Mesendoderm (in vitro differentiated cells): Measurements from ENCODE around the gene SYCP1.

Source experiments
- DNase-seq: peaks from one replicate; pipeline ENCODE4 v3.0.0; 2013
- H2AK5ac ChIP-seq: 2 replicates; pipeline ENCODE4 v1.6.1; 2013; ENCODE audit warnings: low read length, inconsistent platforms
- H2BK120ac ChIP-seq: 2 replicates; pipeline ENCODE4 v1.6.1; 2013; ENCODE audit warnings: low read depth, mild to moderate bottlenecking, low read length, moderate library complexity, mixed read lengths
- H2BK15ac ChIP-seq: replicated peaks from 2 replicates; pipeline ENCODE4 v1.6.1; 2013; ENCODE audit warnings: low read depth, mild to moderate bottlenecking, moderate library complexity
- H2BK5ac ChIP-seq: 2 replicates; pipeline ENCODE4 v1.6.1; 2013; ENCODE audit warnings: low read length, inconsistent platforms
- H3K18ac ChIP-seq: 2 replicates; pipeline ENCODE4 v1.6.1; 2013; ENCODE audit warnings: mild to moderate bottlenecking, low read length, mixed read lengths
- H3K23ac ChIP-seq: one replicate; pipeline ENCODE4 v1.6.1; 2013; ENCODE audit warnings: low read length
- H3K27ac ChIP-seq: 2 replicates; pipeline ENCODE4 v1.5.1; 2013; ENCODE audit warnings: low read depth, mild to moderate bottlenecking, inconsistent platforms, low read length, moderate library complexity
- H3K27me3 ChIP-seq: 2 replicates; pipeline ENCODE4 v1.6.1; 2013; ENCODE audit warnings: low read length, control low read depth, mild to moderate bottlenecking, inconsistent platforms; ENCODE audit not compliant: insufficient read depth, poor library complexity
- H3K36me3 ChIP-seq: 2 replicates; pipeline ENCODE4 v1.6.1; 2013; ENCODE audit warnings: low read length, inconsistent platforms; ENCODE audit not compliant: control insufficient read depth, insufficient read depth
- H3K4ac ChIP-seq: one replicate; pipeline ENCODE4 v1.6.1; 2013; ENCODE audit warnings: low read depth, mild to moderate bottlenecking, low read length, moderate library complexity
- H3K4me1 ChIP-seq: 2 replicates; pipeline ENCODE4 v1.6.1; 2013; ENCODE audit warnings: low read depth, low read length, inconsistent platforms; ENCODE audit not compliant: control insufficient read depth
- H3K4me2 ChIP-seq: 2 replicates; pipeline ENCODE4 v1.6.1; 2013; ENCODE audit warnings: low read length
- H3K4me3 ChIP-seq: 2 replicates; pipeline ENCODE4 v1.5.1; 2013; ENCODE audit warnings: mild to moderate bottlenecking, low read length
- H3K56ac ChIP-seq: one replicate; pipeline ENCODE4 v1.6.1; 2013; ENCODE audit warnings: low read length
- H3K79me1 ChIP-seq: 2 replicates; pipeline ENCODE4 v1.6.1; 2013; ENCODE audit warnings: low read length, inconsistent platforms
- H3K79me2 ChIP-seq: 2 replicates; pipeline ENCODE4 v1.6.1; 2013; ENCODE audit warnings: mild to moderate bottlenecking, low read length; ENCODE audit not compliant: control insufficient read depth, insufficient read depth
- H3K9ac ChIP-seq: 2 replicates; pipeline ENCODE4 v1.6.1; 2013; ENCODE audit warnings: low read length, inconsistent platforms
- H4K5ac ChIP-seq: one replicate; pipeline ENCODE4 v1.6.1; 2013; ENCODE audit warnings: low read length
- H4K8ac ChIP-seq: one replicate; pipeline ENCODE4 v1.6.1; 2013; ENCODE audit warnings: low read depth, mild to moderate bottlenecking, control low read depth, low read length, moderate library complexity
- WGBS: extraction: QIAGEN DNeasy Blood & Tissue Kit; methylation state at CpG from one replicate; pipeline ENCODE4 v1.1.7; 2013; ENCODE audit warnings: low lambda C conversion rate, missing lambda C conversion rate; ENCODE audit not compliant: insufficient coverage; ENCODE audit errors: extremely low coverage; 5-methylcytosine and 5-hydroxymethylcytosine counted together

The SYCP1 gene

DNA sequence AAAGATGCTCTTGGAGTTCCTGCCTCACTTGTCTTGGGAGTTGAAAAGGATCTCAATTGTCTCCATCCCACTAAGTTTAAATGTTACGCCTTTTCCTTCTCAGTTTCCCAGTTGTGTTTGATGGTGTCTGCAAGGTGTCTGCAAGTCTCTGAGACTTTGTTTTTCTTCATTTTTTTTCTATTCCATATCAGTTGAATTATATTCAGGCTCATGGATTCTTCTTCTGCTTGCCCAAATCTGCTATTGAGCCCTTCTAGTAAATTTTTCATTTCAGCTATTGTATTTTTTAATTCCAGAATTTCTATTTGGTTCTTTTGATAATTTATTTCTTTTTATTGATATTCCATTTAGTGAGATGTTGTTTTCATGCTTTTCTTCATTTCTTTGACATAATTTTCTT is 127.6 kb downstream of the SYCP1 start:
- Histone ChIP-seq H2BK120ac (no peak overlapping the region), H3K9ac (no peak overlapping the region), H3K18ac (no peak overlapping the region), H4K5ac (no peak overlapping the region), H4K8ac (no peak overlapping the region), H3K23ac (no peak overlapping the region), H3K27ac (no peak overlapping the region), H3K56ac (no peak overlapping the region), H3K79me1 (no peaks in the 10 kb centered on the region), H3K36me3 (no peaks in the 10 kb centered on the region), H3K4me3 (no peak overlapping the region), H3K4me2 (no peak overlapping the region), H3K4ac (no peak overlapping the region), H3K27me3 (no peaks in the 10 kb centered on the region), H3K79me2 (no peaks in the 10 kb centered on the region), H2BK15ac (no peak overlapping the region), H2AK5ac (no peak overlapping the region), H3K4me1 (no peaks in the 10 kb centered on the region), H2BK5ac (no peak overlapping the region)
- WGBS, result no CpG with 5 or more reads among the region's 1 CpG
- no peak for DNase-seq

DNA sequence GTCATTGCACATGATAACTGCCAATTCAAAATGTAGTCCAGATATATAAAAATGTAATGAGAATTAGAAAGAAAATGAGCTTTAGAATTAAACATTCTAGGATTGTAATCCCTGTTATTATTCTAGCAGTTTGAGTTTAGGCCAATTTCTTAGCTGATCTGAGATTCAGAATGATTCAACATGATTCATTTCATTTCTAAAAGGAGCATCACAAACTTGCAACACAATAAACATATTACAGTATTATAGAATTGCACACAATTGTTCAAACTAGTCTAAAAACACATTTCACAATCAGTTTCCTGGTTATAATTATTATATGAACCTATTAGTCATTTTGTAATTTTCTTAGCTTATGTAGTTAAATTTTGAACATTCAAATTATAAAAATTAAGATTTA is 131.6 kb downstream of the SYCP1 start:
- no peaks in the 10 kb centered on the region for H3K4me1 ChIP-seq
- no peak overlapping the region for H3K27ac ChIP-seq
- H2BK5ac ChIP-seq, result no peak overlapping the region
- no peaks in the 10 kb centered on the region for H3K36me3 ChIP-seq
- H3K23ac ChIP-seq, result no peak overlapping the region
- no peak overlapping the region for H4K8ac ChIP-seq
- no peak overlapping the region for H2AK5ac ChIP-seq
- H3K27me3 ChIP-seq, result no peaks in the 10 kb centered on the region
- no peaks in the 10 kb centered on the region for H3K79me1 ChIP-seq
- H3K9ac ChIP-seq, result no peak overlapping the region
- no peak overlapping the region for H4K5ac ChIP-seq
- H3K4me2 ChIP-seq, result no peak overlapping the region
- no peak overlapping the region for H2BK15ac ChIP-seq
- H2BK120ac ChIP-seq, result no peak overlapping the region
- no peaks in the 10 kb centered on the region for H3K79me2 ChIP-seq
- H3K4me3 ChIP-seq, result no peak overlapping the region
- H3K4ac ChIP-seq, result no peak overlapping the region
- no peak for DNase-seq
- H3K56ac ChIP-seq, result no peak overlapping the region
- H3K18ac ChIP-seq, result no peak overlapping the region

DNA sequence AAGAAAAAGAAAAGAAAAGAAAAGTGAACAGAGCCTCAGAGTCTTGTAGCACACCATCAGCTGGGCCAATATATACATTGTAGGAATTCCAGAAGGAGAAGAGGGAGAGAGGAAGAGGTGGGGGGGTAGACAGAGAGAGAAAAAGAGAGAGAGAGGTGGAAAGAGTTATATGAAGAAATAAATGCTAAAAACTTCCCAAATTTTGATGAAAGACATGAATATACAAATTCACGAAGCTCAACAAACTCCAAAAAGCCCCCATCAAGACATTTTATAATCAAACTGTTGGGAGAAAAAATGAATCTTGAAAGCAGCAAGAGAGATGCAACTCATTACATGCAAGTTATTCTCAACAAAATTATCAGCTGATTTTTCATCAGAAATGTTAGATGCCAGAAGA is 133.4 kb downstream of the SYCP1 start:
- Histone ChIP-seq H3K4me3 (no peak overlapping the region), H3K79me2 (no peaks in the 10 kb centered on the region), H3K4ac (no peak overlapping the region), H3K9ac (no peak overlapping the region), H2BK120ac (no peak overlapping the region), H3K27me3 (no peaks in the 10 kb centered on the region), H3K27ac (no peak overlapping the region), H3K18ac (no peak overlapping the region), H3K4me1 (no peaks in the 10 kb centered on the region), H4K5ac (no peak overlapping the region), H2BK15ac (no peak overlapping the region), H3K56ac (no peak overlapping the region), H3K79me1 (no peaks in the 10 kb centered on the region), H3K23ac (no peak overlapping the region), H4K8ac (no peak overlapping the region), H3K36me3 (no peaks in the 10 kb centered on the region), H3K4me2 (no peak overlapping the region), H2AK5ac (no peak overlapping the region), H2BK5ac (no peak overlapping the region)
- no CpG with 5 or more reads among the region's 1 CpG for WGBS
- no peak for DNase-seq

DNA sequence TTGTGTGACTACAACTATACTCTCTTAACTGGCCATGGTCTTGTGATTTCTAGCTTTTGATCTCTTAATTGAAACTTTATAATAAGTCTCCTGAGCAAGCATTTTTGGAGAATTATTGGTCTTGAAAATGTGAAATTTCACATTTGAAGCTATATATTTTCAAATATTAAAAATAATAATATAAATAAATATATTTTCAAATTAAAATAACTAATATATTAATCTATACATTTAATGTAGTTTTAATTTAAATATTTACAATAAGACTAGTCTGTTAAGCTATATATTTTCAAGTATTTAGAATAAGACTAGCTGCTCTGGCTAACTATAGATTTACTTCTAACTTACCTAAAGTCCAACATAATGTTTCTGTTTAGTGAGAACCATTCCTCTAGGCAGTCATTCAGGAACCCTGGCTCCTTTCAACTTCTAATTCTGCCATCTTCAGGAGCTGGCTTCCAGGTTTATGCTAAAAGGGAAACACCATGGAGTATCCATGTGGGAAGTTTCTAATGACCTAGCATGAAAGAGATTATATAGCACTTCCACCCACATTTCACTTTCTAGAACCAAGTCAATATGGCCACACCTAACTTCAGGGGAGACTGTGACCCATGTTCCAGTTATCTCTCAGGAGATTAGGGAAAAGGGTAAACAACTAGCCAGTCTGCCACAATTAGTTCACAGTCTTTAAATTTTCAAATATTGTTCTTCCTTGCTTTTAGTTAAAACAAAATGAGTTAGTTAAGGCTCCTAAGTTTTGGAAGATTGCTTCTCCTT is 143.0 kb downstream of the SYCP1 start:
- no peak overlapping the region for H2BK15ac ChIP-seq
- H3K27me3 ChIP-seq, result no peaks in the 10 kb centered on the region
- no peak overlapping the region for H3K9ac ChIP-seq
- H3K79me2 ChIP-seq, result no peaks in the 10 kb centered on the region
- H2AK5ac ChIP-seq, result no peak overlapping the region
- no peak overlapping the region for H3K4ac ChIP-seq
- peak; percentile 2 for DNase-seq
- no peak overlapping the region for H3K23ac ChIP-seq
- no peak overlapping the region for H3K4me3 ChIP-seq
- no peak overlapping the region for H4K5ac ChIP-seq
- no peak overlapping the region for H4K8ac ChIP-seq
- H2BK120ac ChIP-seq, result no peak overlapping the region
- no peaks in the 10 kb centered on the region for H3K36me3 ChIP-seq
- H3K18ac ChIP-seq, result no peak overlapping the region
- H3K4me2 ChIP-seq, result no peak overlapping the region
- H2BK5ac ChIP-seq, result no peak overlapping the region
- H3K4me1 ChIP-seq, result no peaks in the 10 kb centered on the region
- H3K79me1 ChIP-seq, result no peaks in the 10 kb centered on the region
- no peak overlapping the region for H3K56ac ChIP-seq
- H3K27ac ChIP-seq, result no peak overlapping the region

DNA sequence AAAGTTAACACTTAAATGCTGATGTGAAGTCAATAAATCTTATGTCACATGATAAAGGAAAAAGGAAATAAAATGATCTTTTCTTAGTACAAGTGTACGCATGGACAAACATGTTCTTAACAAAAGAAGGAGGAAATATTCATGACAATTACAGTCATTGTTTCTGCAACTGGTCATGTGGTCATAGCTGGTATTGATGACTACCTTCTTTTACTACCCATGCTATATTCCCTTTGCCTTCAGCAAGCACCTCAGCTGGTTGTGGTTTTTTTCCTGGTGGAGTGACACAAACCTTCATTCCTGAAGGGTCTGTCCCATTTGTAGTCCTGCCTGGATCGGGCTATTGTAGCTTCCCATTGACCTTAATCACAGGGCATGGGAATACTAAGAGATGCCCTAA is 151.5 kb downstream of the SYCP1 start:
- Histone ChIP-seq H3K79me2 (no peaks in the 10 kb centered on the region), H4K5ac (no peak overlapping the region), H3K9ac (no peak overlapping the region), H2BK15ac (no peak overlapping the region), H2BK5ac (no peak overlapping the region), H3K4ac (no peak overlapping the region), H2BK120ac (no peak overlapping the region), H3K4me3 (no peak overlapping the region), H3K27ac (no peak overlapping the region), H2AK5ac (no peak overlapping the region), H3K36me3 (no peaks in the 10 kb centered on the region), H4K8ac (no peak overlapping the region), H3K4me1 (no peaks in the 10 kb centered on the region), H3K79me1 (no peaks in the 10 kb centered on the region), H3K27me3 (no peaks in the 10 kb centered on the region), H3K56ac (no peak overlapping the region), H3K18ac (no peak overlapping the region), H3K4me2 (no peak overlapping the region), H3K23ac (no peak overlapping the region)
- DNase-seq, result no peak
- no CpG with 5 or more reads among the region's 2 CpGs for WGBS

DNA sequence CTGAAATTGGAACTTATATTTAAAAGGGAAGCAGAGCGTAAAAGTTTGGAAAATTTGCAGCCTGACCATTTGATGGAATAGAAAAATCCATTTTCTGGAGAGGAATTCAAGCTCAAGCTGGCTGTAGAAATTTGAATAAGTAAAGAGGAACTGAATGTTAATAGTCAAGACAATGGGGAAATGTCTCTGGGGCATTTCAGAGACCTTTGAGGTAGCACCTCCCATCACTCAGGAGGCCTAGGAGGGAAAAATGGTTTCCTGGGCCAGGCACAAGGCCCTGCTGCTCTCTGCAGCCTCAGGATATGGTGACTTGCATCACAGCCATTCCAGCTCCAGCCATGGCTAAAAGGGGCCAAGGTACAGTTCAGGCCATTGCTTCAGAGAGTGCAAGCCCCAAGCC is 157.3 kb downstream of the SYCP1 start:
- H3K27ac ChIP-seq, result no peak overlapping the region
- no CpG with 5 or more reads among the region's 1 CpG for WGBS

More for the DNA sequence above, 157.3 kb downstream of the SYCP1 start:
- no peak for DNase-seq
- Histone ChIP-seq H3K4me2 (no peak overlapping the region), H3K18ac (no peak overlapping the region), H3K4ac (no peak overlapping the region), H3K9ac (no peak overlapping the region), H3K79me1 (no peaks in the 10 kb centered on the region), H4K5ac (no peak overlapping the region), H3K4me1 (no peaks in the 10 kb centered on the region), H2BK5ac (no peak overlapping the region), H3K36me3 (no peaks in the 10 kb centered on the region), H2AK5ac (no peak overlapping the region), H2BK120ac (no peak overlapping the region), H3K23ac (no peak overlapping the region), H2BK15ac (no peak overlapping the region), H3K79me2 (no peaks in the 10 kb centered on the region), H3K56ac (no peak overlapping the region), H4K8ac (no peak overlapping the region), H3K27me3 (no peaks in the 10 kb centered on the region), H3K4me3 (no peak overlapping the region)
